Lower leg skin (tissue), 4 donors: ENCODE results near the gene TAGLN. TPM values are rescaled to one million over a fixed set of nuclear protein-coding genes. Genes with fewer than 3 reads are reported as not detected.

Experiments used
- DNase-seq, 2 donors: peaks; one replicate each; pipeline ENCODE4 v3.0.0-alpha.2; 2019; ENCODE audit warnings: low spot score in 2 of 2
- H3K4me3 ChIP-seq: fragments of 200-600 bp; sonication (generic); 2 replicates; pipeline ENCODE4 v1.5.1; 2017; ENCODE audit warnings: mild to moderate bottlenecking, low read depth; ENCODE audit not compliant: poor library complexity, severe bottlenecking
- CTCF ChIP-seq, 3 donors: fragments of 450-650 bp; IDR thresholded peaks; one replicate each; pipeline ENCODE4 v1.5.1; 2016; ENCODE audit warnings: antibody characterized with exemption in 3 of 3, mild to moderate bottlenecking in 3 of 3, moderate library complexity in 2 of 3
- POLR2A ChIP-seq, 2 donors: fragments of 450-650 bp; IDR thresholded peaks; one replicate each; pipeline ENCODE4 v1.6.1; 2016 to 2017; ENCODE audit warnings: antibody characterized with exemption in 2 of 2, mild to moderate bottlenecking in 1 of 2, moderate library complexity in 1 of 2
- WGBS, 2 donors: methylation state at CpG; one replicate each; pipeline ENCODE4 v1.1.5; 2018; 5-methylcytosine and 5-hydroxymethylcytosine counted together
- intact Hi-C: fragments of 100-400 bp; cut with DNase I; formaldehyde crosslinking; loops from one replicate; pipeline ENCODE4 v1.15.0; 2023; ENCODE audit warnings: low total_unique reads
- total RNA-seq, 4 donors: library from RNA; depleted of rRNA; stranded (reverse); fragments of >200 nt; gene quantifications; one replicate each; pipeline ENCODE4 v1.1.0, GENCODE V29; 2016

Gene TAGLN
- total RNA-seq, result 100 to 1,000 TPM; 122 to 450 (median 233) TPM

DNA sequence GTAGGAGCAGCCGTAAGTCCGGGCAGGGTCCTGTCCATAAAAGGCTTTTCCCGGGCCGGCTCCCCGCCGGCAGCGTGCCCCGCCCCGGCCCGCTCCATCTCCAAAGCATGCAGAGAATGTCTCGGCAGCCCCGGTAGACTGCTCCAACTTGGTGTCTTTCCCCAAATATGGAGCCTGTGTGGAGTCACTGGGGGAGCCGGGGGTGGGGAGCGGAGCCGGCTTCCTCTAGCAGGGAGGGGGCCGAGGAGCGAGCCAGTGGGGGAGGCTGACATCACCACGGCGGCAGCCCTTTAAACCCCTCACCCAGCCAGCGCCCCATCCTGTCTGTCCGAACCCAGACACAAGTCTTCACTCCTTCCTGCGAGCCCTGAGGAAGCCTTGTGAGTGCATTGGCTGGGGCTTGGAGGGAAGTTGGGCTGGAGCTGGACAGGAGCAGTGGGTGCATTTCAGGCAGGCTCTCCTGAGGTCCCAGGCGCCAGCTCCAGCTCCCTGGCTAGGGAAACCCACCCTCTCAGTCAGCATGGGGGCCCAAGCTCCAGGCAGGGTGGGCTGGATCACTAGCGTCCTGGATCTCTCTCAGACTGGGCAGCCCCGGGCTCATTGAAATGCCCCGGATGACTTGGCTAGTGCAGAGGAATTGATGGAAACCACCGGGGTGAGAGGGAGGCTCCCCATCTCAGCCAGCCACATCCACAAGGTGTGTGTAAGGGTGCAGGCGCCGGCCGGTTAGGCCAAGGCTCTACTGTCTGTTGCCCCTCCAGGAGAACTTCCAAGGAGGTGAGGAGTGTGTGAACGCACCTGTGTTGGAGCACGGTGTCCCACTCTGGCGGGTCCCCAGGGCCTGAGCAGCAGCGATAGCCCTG, at the start of gene TAGLN:
TSS of gene TAGLN (plus strand) at position 318 of the 863 bp plus-strand sequence. CDS start 3,644 bp downstream, outside the sequence.
- whole genome bisulfite sequencing, 2 donors, result 19 to 47% methylated on average over 15 to 29 of the region's 34 CpGs

GRCh38 chr11:117152066-117152465, 47.1 kb upstream of the TAGLN start:
- intact Hi-C loops, result no loop called here
- no peak for DNase-seq
- H3K4me3 ChIP-seq, result no peak overlapping the region
- 58 to 67% methylated on average over 2 of the region's 2 CpGs for whole genome bisulfite sequencing, 2 donors
- no peak for TF ChIP-seq CTCF (IDR thresholded peaks at IDR 0.05)
- TF ChIP-seq POLR2A (IDR thresholded peaks at IDR 0.05), result no peak

More for the DNA sequence above, at the start of gene TAGLN:
- H3K4me3 ChIP-seq, result no peak within 1 kb of the TSS
- DNase-seq, result peak in 1 of 2 donors; percentile 93
- intact Hi-C loops, result no loop called here
- TF ChIP-seq POLR2A (IDR thresholded peaks at IDR 0.05) (no peak), CTCF (IDR thresholded peaks at IDR 0.05) (no peak)

GRCh38 chr11:117154468-117154867, 44.7 kb upstream of the TAGLN start:
- H3K4me3 ChIP-seq, result no peak overlapping the region
- WGBS, 2 donors, result 97% methylated on average over 5 of the region's 5 CpGs
- TF ChIP-seq CTCF (IDR thresholded peaks at IDR 0.05) (no peak), POLR2A (IDR thresholded peaks at IDR 0.05) (no peak)
- intact Hi-C loops, result no loop called here
- DNase-seq, result no peak

- intact Hi-C loops, result no loop called here
- WGBS, 2 donors, result 96 to 98% methylated on average over 2 of the region's 2 CpGs
- no peak for DNase-seq
- H3K4me3 ChIP-seq, result no peak overlapping the region
- TF ChIP-seq CTCF (IDR thresholded peaks at IDR 0.05), result no peak
- TF ChIP-seq POLR2A (IDR thresholded peaks at IDR 0.05), result no peak
Observed at GRCh38 chr11:117157507-117157906, 41.7 kb upstream of the TAGLN start.

DNA sequence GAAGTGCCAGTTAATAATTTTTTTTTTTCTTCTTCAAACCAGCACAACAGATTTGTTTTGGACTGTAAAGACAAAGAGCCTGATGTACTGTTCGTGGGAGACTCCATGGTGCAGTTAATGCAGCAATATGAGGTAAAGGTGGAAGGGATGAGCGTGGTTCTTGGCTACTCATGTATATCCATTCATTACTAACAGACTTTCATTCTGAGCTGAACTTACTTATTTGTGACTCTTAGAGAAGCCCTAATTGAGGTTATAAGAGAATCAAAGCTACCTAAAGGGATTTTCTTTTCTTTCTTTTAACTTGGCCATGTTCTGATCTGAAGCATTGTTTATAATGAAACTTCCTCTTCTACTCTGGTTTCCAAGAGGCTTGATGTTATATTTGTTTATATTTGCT, 39.3 kb upstream of the TAGLN start:
- H3K4me3 ChIP-seq, result no peak overlapping the region
- WGBS, 2 donors, result 86% methylated on average over 2 of the region's 2 CpGs
- intact Hi-C loops, result no loop called here
- no peak for DNase-seq
- TF ChIP-seq POLR2A (IDR thresholded peaks at IDR 0.05), result no peak
- TF ChIP-seq CTCF (IDR thresholded peaks at IDR 0.05), result no peak
